Astrocyte of the hippocampus (primary cell): ENCODE results near the gene SRD5A3.
"Not testable (repeated sequence)": the region's sequence is repeated elsewhere in the genome, so short reads cannot be mapped to it uniquely, and the experiment has no call there.

Source experiments
- DNase-seq: peaks from one replicate; pipeline ENCODE4 v3.0.0; 2011; ENCODE audit warnings: low read depth, low spot score

The SRD5A3 gene

GRCh38 chr4:55346851-55347255 is 811 bp downstream of the SRD5A3 start:
- DNase-seq = no peak

GRCh38 chr4:55347610-55348228 is 1.7 kb downstream of the SRD5A3 start:
- no peak for DNase-seq

GRCh38 chr4:55348466-55348865 is 2.4 kb downstream of the SRD5A3 start:
- no peak for DNase-seq

- not testable (repeated sequence) for DNase-seq
Measured at GRCh38 chr4:55350870-55351269, 4.8 kb downstream of the SRD5A3 start.

- DNase-seq = no peak
Measured at GRCh38 chr4:55351824-55352223, 5.8 kb downstream of the SRD5A3 start.

- no peak for DNase-seq
Measured at GRCh38 chr4:55352726-55353125, 6.7 kb downstream of the SRD5A3 start.

GRCh38 chr4:55353228-55353747 is 7.2 kb downstream of the SRD5A3 start:
- not testable (repeated sequence) for DNase-seq

GRCh38 chr4:55354648-55355047 is 8.6 kb downstream of the SRD5A3 start:
- DNase-seq = no peak

GRCh38 chr4:55355555-55355954 is 9.5 kb downstream of the SRD5A3 start:
- DNase-seq = no peak

- peak; percentile 32 for DNase-seq
Measured at GRCh38 chr4:55356991-55357461, 11.0 kb downstream of the SRD5A3 start.

- no peak for DNase-seq
Measured at GRCh38 chr4:55358246-55358645, 12.2 kb downstream of the SRD5A3 start.

- peak; percentile 35 for DNase-seq
Measured at GRCh38 chr4:55358668-55359067, 12.6 kb downstream of the SRD5A3 start.

- DNase-seq = no peak
Measured at GRCh38 chr4:55359397-55359916, 13.4 kb downstream of the SRD5A3 start.

- DNase-seq = not testable (repeated sequence)
Measured at GRCh38 chr4:55362938-55363337, 16.9 kb downstream of the SRD5A3 start.

- DNase-seq = peak; percentile 18
Measured at GRCh38 chr4:55363691-55364351, 17.8 kb downstream of the SRD5A3 start.

GRCh38 chr4:55364691-55365344 is 18.8 kb downstream of the SRD5A3 start:
- no peak for DNase-seq

GRCh38 chr4:55365345-55365728 is 19.3 kb downstream of the SRD5A3 start:
- DNase-seq = no peak

GRCh38 chr4:55366621-55367020 is 20.6 kb downstream of the SRD5A3 start:
- no peak for DNase-seq

GRCh38 chr4:55367084-55367722 is 21.2 kb downstream of the SRD5A3 start:
- peak; percentile 7 for DNase-seq

GRCh38 chr4:55369968-55370367 is 23.9 kb downstream of the SRD5A3 start:
- DNase-seq = no peak

- DNase-seq = no peak
Measured at GRCh38 chr4:55372259-55372658, 26.2 kb downstream of the SRD5A3 start.

GRCh38 chr4:55373461-55373860 is 27.4 kb downstream of the SRD5A3 start:
- DNase-seq = no peak
